SK-N-SH treated with all-trans-retinoic acid at 6 μM for 48 hours (cell line): ENCODE results near the gene CD248.
A peak's percentile ranks its signal among the peaks of the same experiment; 100 is the strongest.

Experiments used
- ATAC-seq: fragments of 200-7000 bp; cut with Tn5 transposase; 3 replicates; pipeline ENCODE4 v1.9.1; 2020; ENCODE audit warnings: mild to moderate bottlenecking, moderate library complexity
- ARNTL ChIP-seq: fragments of 450-650 bp; formaldehyde crosslinking; IDR thresholded peaks from 2 replicates; pipeline ENCODE4 v1.5.0; 2020; ENCODE audit warnings: low read depth, mild to moderate bottlenecking, moderate library complexity, borderline replicate concordance
- BACH2 ChIP-seq: fragments of 250-450 bp; sonication (Bioruptor Pico); IDR thresholded peaks from 2 replicates; pipeline ENCODE4 v1.9.0; 2021; ENCODE audit warnings: mild to moderate bottlenecking, borderline replicate concordance
- CSDC2 ChIP-seq: fragments of 250-450 bp; sonication (Bioruptor Pico); IDR thresholded peaks from 2 replicates; pipeline ENCODE4 v1.5.0; 2020; ENCODE audit warnings: mild to moderate bottlenecking, moderate library complexity
- CSRNP3 ChIP-seq: fragments of 250-450 bp; sonication (Bioruptor Pico); IDR thresholded peaks from 2 replicates; pipeline ENCODE4 v1.5.1; 2021; ENCODE audit warnings: mild to moderate bottlenecking, moderate library complexity
- ESRRG ChIP-seq: fragments of 250-450 bp; sonication (Bioruptor Pico); IDR thresholded peaks from 2 replicates; pipeline ENCODE4 v1.6.1; 2021; ENCODE audit warnings: mild to moderate bottlenecking
- GLIS3 ChIP-seq: fragments of 250-450 bp; sonication (Bioruptor Pico); IDR thresholded peaks from 2 replicates; pipeline ENCODE4 v1.5.0; 2020; ENCODE audit warnings: mild to moderate bottlenecking, moderate library complexity
- ISL1 ChIP-seq: fragments of 250-450 bp; sonication (Bioruptor Pico); IDR thresholded peaks from 2 replicates; pipeline ENCODE4 v2.1.2; 2022; ENCODE audit warnings: mild to moderate bottlenecking, moderate library complexity
- OSR1 ChIP-seq: fragments of 250-450 bp; sonication (Bioruptor Pico); IDR thresholded peaks from 2 replicates; pipeline ENCODE4 v1.8.0; 2022; ENCODE audit warnings: moderate library complexity, mild to moderate bottlenecking, inconsistent platforms
- PPARA ChIP-seq: fragments of 250-450 bp; sonication (Bioruptor Pico); IDR thresholded peaks from 2 replicates; pipeline ENCODE4 v1.5.0; 2020; ENCODE audit warnings: mild to moderate bottlenecking, borderline replicate concordance
- SNAI2 ChIP-seq: fragments of 250-450 bp; sonication (Bioruptor Pico); IDR thresholded peaks from 2 replicates; pipeline ENCODE4 v1.5.0; 2020; ENCODE audit warnings: mild to moderate bottlenecking, moderate library complexity
- TCF4 ChIP-seq: fragments of 250-450 bp; sonication (Bioruptor Pico); IDR thresholded peaks from 2 replicates; pipeline ENCODE4 v1.8.0; 2021; ENCODE audit warnings: mild to moderate bottlenecking, moderate library complexity, borderline replicate concordance
- TOX ChIP-seq: fragments of 250-450 bp; sonication (Bioruptor Pico); IDR thresholded peaks from 2 replicates; pipeline ENCODE4 v1.8.0; 2021; ENCODE audit warnings: mild to moderate bottlenecking, moderate library complexity, borderline replicate concordance
- ZC3H10 ChIP-seq: fragments of 250-450 bp; sonication (Bioruptor Pico); IDR thresholded peaks from 2 replicates; pipeline ENCODE4 v1.5.1; 2021; ENCODE audit warnings: mild to moderate bottlenecking, moderate library complexity
- ZFP30 ChIP-seq: fragments of 450-650 bp; formaldehyde crosslinking; IDR thresholded peaks from 2 replicates; pipeline ENCODE4 v1.5.0; 2022; ENCODE audit warnings: mild to moderate bottlenecking, moderate library complexity
- ZNF70 ChIP-seq: fragments of 450-650 bp; formaldehyde crosslinking; IDR thresholded peaks from 2 replicates; pipeline ENCODE4 v1.5.0; 2020; ENCODE audit warnings: mild to moderate bottlenecking, moderate library complexity
- ZNF8 ChIP-seq: fragments of 450-650 bp; formaldehyde crosslinking; IDR thresholded peaks from 2 replicates; pipeline ENCODE4 v1.5.0; 2020; ENCODE audit warnings: mild to moderate bottlenecking, moderate library complexity
- TF ChIP-seq, protein P1 (sequence below): fragments of 250-450 bp; sonication (Bioruptor Pico); IDR thresholded peaks from 2 replicates; pipeline ENCODE4 v1.8.0; 2021; ENCODE audit warnings: low read depth, mild to moderate bottlenecking, moderate library complexity, borderline replicate concordance
- TF ChIP-seq, protein P2 (sequence below): fragments of 250-450 bp; sonication (Bioruptor Pico); IDR thresholded peaks from 2 replicates; pipeline ENCODE4 v1.5.0; 2020; ENCODE audit warnings: mild to moderate bottlenecking, moderate library complexity
- TF ChIP-seq, protein P3 (sequence below): fragments of 250-450 bp; sonication (Bioruptor Pico); IDR thresholded peaks from 2 replicates; pipeline ENCODE4 v1.8.0; 2020; ENCODE audit warnings: mild to moderate bottlenecking, moderate library complexity, borderline replicate concordance
- TF ChIP-seq, protein P4 (sequence below): fragments of 250-450 bp; sonication (Bioruptor Pico); IDR thresholded peaks from 2 replicates; pipeline ENCODE4 v1.5.1; 2020; ENCODE audit warnings: low read depth, mild to moderate bottlenecking, moderate library complexity

CD248 gene

GRCh38 chr11:66283461-66284105 is 33.3 kb downstream of the CD248 start:
- no peak for TF ChIP-seq ISL1 (CRISPR knock-in tag)
- TF ChIP-seq TCF4 (CRISPR knock-in tag) = no peak
- no peak for TF ChIP-seq CSDC2
- TF ChIP-seq ZFP30 (CRISPR knock-in tag) = no peak
- no peak for TF ChIP-seq ZNF8
- TF ChIP-seq CSRNP3 (CRISPR knock-in tag) = no peak
- TF ChIP-seq GLIS3 (CRISPR knock-in tag) = no peak
- TF ChIP-seq SNAI2 = no peak
- TF ChIP-seq, protein P1, sequence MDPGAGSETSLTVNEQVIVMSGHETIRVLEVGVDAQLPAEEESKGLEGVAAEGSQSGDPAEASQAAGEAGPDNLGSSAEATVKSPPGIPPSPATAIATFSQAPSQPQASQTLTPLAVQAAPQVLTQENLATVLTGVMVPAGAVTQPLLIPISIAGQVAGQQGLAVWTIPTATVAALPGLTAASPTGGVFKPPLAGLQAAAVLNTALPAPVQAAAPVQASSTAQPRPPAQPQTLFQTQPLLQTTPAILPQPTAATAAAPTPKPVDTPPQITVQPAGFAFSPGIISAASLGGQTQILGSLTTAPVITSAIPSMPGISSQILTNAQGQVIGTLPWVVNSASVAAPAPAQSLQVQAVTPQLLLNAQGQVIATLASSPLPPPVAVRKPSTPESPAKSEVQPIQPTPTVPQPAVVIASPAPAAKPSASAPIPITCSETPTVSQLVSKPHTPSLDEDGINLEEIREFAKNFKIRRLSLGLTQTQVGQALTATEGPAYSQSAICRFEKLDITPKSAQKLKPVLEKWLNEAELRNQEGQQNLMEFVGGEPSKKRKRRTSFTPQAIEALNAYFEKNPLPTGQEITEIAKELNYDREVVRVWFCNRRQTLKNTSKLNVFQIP = no peak
- no peak for TF ChIP-seq BACH2 (CRISPR knock-in tag)

GRCh38 chr11:66282468-66283455 is 34.1 kb downstream of the CD248 start:
- peak; percentile 88 for ATAC-seq
- no peak for TF ChIP-seq OSR1 (CRISPR knock-in tag)
- 0 out of 2 replicates have a peak, but pooled peaks have one; percentile 52 for TF ChIP-seq ESRRG (CRISPR knock-in tag)

More at GRCh38 chr11:66283461-66284105, 33.3 kb downstream of the CD248 start:
- no peak for ATAC-seq

GRCh38 chr11:66281776-66282467 is 34.9 kb downstream of the CD248 start:
- TF ChIP-seq, protein P2, sequence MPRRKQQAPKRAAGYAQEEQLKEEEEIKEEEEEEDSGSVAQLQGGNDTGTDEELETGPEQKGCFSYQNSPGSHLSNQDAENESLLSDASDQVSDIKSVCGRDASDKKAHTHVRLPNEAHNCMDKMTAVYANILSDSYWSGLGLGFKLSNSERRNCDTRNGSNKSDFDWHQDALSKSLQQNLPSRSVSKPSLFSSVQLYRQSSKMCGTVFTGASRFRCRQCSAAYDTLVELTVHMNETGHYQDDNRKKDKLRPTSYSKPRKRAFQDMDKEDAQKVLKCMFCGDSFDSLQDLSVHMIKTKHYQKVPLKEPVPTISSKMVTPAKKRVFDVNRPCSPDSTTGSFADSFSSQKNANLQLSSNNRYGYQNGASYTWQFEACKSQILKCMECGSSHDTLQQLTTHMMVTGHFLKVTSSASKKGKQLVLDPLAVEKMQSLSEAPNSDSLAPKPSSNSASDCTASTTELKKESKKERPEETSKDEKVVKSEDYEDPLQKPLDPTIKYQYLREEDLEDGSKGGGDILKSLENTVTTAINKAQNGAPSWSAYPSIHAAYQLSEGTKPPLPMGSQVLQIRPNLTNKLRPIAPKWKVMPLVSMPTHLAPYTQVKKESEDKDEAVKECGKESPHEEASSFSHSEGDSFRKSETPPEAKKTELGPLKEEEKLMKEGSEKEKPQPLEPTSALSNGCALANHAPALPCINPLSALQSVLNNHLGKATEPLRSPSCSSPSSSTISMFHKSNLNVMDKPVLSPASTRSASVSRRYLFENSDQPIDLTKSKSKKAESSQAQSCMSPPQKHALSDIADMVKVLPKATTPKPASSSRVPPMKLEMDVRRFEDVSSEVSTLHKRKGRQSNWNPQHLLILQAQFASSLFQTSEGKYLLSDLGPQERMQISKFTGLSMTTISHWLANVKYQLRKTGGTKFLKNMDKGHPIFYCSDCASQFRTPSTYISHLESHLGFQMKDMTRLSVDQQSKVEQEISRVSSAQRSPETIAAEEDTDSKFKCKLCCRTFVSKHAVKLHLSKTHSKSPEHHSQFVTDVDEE (CRISPR knock-in tag) = no peak
- TF ChIP-seq ZNF70 (CRISPR knock-in tag) = no peak
- TF ChIP-seq ZFP30 (CRISPR knock-in tag) = no peak
- TF ChIP-seq TOX (CRISPR knock-in tag) = no peak
- TF ChIP-seq ARNTL (CRISPR knock-in tag) = no peak
- no peak for TF ChIP-seq ISL1 (CRISPR knock-in tag)
- TF ChIP-seq, protein P3, sequence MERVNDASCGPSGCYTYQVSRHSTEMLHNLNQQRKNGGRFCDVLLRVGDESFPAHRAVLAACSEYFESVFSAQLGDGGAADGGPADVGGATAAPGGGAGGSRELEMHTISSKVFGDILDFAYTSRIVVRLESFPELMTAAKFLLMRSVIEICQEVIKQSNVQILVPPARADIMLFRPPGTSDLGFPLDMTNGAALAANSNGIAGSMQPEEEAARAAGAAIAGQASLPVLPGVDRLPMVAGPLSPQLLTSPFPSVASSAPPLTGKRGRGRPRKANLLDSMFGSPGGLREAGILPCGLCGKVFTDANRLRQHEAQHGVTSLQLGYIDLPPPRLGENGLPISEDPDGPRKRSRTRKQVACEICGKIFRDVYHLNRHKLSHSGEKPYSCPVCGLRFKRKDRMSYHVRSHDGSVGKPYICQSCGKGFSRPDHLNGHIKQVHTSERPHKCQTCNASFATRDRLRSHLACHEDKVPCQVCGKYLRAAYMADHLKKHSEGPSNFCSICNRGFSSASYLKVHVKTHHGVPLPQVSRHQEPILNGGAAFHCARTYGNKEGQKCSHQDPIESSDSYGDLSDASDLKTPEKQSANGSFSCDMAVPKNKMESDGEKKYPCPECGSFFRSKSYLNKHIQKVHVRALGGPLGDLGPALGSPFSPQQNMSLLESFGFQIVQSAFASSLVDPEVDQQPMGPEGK = no peak
- no peak for TF ChIP-seq PPARA (CRISPR knock-in tag)
- TF ChIP-seq ZC3H10 (CRISPR knock-in tag) = no peak
- TF ChIP-seq GLIS3 (CRISPR knock-in tag) = no peak
- TF ChIP-seq BACH2 (CRISPR knock-in tag) = no peak
- TF ChIP-seq, protein P4, sequence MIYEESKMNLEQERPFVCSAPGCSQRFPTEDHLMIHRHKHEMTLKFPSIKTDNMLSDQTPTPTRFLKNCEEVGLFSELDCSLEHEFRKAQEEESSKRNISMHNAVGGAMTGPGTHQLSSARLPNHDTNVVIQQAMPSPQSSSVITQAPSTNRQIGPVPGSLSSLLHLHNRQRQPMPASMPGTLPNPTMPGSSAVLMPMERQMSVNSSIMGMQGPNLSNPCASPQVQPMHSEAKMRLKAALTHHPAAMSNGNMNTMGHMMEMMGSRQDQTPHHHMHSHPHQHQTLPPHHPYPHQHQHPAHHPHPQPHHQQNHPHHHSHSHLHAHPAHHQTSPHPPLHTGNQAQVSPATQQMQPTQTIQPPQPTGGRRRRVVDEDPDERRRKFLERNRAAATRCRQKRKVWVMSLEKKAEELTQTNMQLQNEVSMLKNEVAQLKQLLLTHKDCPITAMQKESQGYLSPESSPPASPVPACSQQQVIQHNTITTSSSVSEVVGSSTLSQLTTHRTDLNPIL (CRISPR knock-in tag) = no peak
- ATAC-seq = no peak
